Endodermal cell (in vitro differentiated cells): ENCODE results near the gene SLC25A19. TPM values are rescaled to one million over a fixed set of nuclear protein-coding genes. Genes with fewer than 3 reads are reported as not detected.
"Not testable (repeated sequence)": the region's sequence is repeated elsewhere in the genome, so short reads cannot be mapped to it uniquely, and the experiment has no call there.

Experiments
- DNase-seq: peaks from one replicate; pipeline ENCODE4 v3.0.0-alpha.2; 2017
- H3K27ac ChIP-seq: 2 replicates; pipeline ENCODE4 v1.5.1; 2013; ENCODE audit warnings: mild to moderate bottlenecking, low read depth, low read length, moderate library complexity
- H3K27me3 ChIP-seq: 2 replicates; pipeline ENCODE4 v1.6.1; 2013; ENCODE audit warnings: mild to moderate bottlenecking, low read length, moderate library complexity; ENCODE audit not compliant: insufficient read depth, control insufficient read depth, poor library complexity, severe bottlenecking
- H3K36me3 ChIP-seq: 2 replicates; pipeline ENCODE4 v1.7.0; 2013; ENCODE audit warnings: mild to moderate bottlenecking, low read length, moderate library complexity; ENCODE audit not compliant: control insufficient read depth, insufficient read depth
- H3K4me1 ChIP-seq: one replicate; pipeline ENCODE4 v1.7.0; 2013; ENCODE audit warnings: low read length; ENCODE audit not compliant: control insufficient read depth, insufficient read depth
- H3K4me3 ChIP-seq: 2 replicates; pipeline ENCODE4 v1.5.1; 2013; ENCODE audit warnings: mild to moderate bottlenecking, low read length, moderate library complexity
- H3K9ac ChIP-seq: 2 replicates; pipeline ENCODE4 v1.6.1; 2013; ENCODE audit warnings: mild to moderate bottlenecking, low read length, moderate library complexity; ENCODE audit not compliant: poor library complexity, severe bottlenecking; ENCODE audit errors: extremely low read depth
- H3K9me3 ChIP-seq: 2 replicates; pipeline ENCODE4 v1.6.1; 2013; ENCODE audit warnings: mild to moderate bottlenecking, low read length, moderate library complexity; ENCODE audit not compliant: control insufficient read depth
- H3K27ac Mint-ChIP-seq: 2 replicates; pipeline ENCODE4 v1.8.0; 2020; ENCODE audit warnings: mixed read lengths
- H3K27me3 Mint-ChIP-seq: 2 replicates; pipeline ENCODE4 v1.8.0; 2021; ENCODE audit warnings: mild to moderate bottlenecking, mixed read lengths; ENCODE audit not compliant: insufficient read depth
- H3K36me3 Mint-ChIP-seq: 2 replicates; pipeline ENCODE4 v1.8.0; 2020; ENCODE audit warnings: low read depth, mixed read lengths
- H3K4me1 Mint-ChIP-seq: 2 replicates; pipeline ENCODE4 v1.8.0; 2020; ENCODE audit warnings: mixed read lengths
- H3K4me3 Mint-ChIP-seq: 2 replicates; pipeline ENCODE4 v1.8.0; 2020; ENCODE audit warnings: mild to moderate bottlenecking, moderate library complexity, mixed read lengths
- H3K9me3 Mint-ChIP-seq: 2 replicates; pipeline ENCODE4 v1.8.0; 2020; ENCODE audit warnings: mild to moderate bottlenecking, mixed read lengths
- CTCF ChIP-seq: fragments of 200-600 bp; sonication (generic); conservative IDR thresholded peaks from 2 replicates; pipeline ENCODE4 v1.5.0; 2021; ENCODE audit warnings: antibody characterized with exemption, mild to moderate bottlenecking
- WGBS, 2 experiments: methylation state at CpG; one replicate each; pipeline versions ENCODE4 v1.1.5 to v1.1.7; 2013; ENCODE audit warnings: missing lambda C conversion rate in 2 of 2, mixed read lengths in 1 of 2; ENCODE audit not compliant: insufficient coverage in 1 of 2, insufficient read length in 1 of 2; 5-methylcytosine and 5-hydroxymethylcytosine counted together
- total RNA-seq, 2 donors: library from RNA; stranded (reverse); fragmentation: NEBNext Ultra II Directional in 1 of 2; extraction: Animal tissue kit (Norgen Biotek cat#: 25700) in 1 of 2; gene quantifications; 2 replicates in 1 of 2; 3 replicates in 1 of 2; pipeline ENCODE4 v1.2.1, GENCODE V29; 2021

The SLC25A19 gene
- total RNA-seq, 2 donors from 2014 or later = 10.6 to 10.7 TPM

DNA sequence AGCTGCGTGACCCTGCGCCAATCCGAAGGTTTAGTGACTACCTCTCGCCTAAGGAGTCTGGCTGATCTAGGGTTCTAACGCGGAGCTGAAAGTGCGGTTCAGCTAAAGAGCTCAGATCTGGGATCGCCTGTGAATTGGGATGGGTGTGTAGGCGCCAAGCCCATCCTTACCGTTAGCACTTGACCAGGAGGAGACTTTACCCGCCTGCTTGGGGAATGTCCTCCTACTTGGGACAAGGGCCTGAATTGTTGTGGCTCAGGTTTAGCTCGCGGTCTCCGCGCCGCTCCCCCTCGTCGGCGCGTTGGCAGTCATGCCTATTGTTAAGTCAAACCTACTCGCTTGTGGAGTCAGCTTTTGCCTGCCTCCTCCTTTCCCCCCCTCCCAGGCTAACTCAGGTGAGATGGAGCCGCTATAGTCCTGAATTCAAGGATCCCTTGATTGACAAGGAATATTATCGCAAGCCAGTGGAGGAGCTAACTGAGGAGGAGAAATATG, 27.1 kb downstream of the SLC25A19 start:
- Histone ChIP-seq H3K4me1 (peaks cover 7% of the 10 kb centered on the region), H3K9me3 (no peaks in the 10 kb centered on the region), H3K36me3 (peaks cover 39% of the 10 kb centered on the region), H3K27me3 (no peaks in the 10 kb centered on the region), H3K27ac (peak overlapping the region; percentile 99), H3K4me3 (peak overlapping the region; percentile 90), H3K9ac (peak overlapping the region; percentile 93)
- peaks cover 31% of the 10 kb centered on the region for H3K4me1 Mint-ChIP-seq
- H3K4me3 Mint-ChIP-seq = peak overlapping the region; percentile 97
- H3K27me3 Mint-ChIP-seq = no peaks in the 10 kb centered on the region
- no peaks in the 10 kb centered on the region for H3K9me3 Mint-ChIP-seq
- 1% methylated on average over 20 to 23 of the region's 23 CpGs for WGBS, 2 experiments
- peaks cover 33% of the 10 kb centered on the region for H3K36me3 Mint-ChIP-seq
- peak overlapping the region; percentile 100 for H3K27ac Mint-ChIP-seq
- no peak for DNase-seq
- TF ChIP-seq CTCF = no peak

DNA sequence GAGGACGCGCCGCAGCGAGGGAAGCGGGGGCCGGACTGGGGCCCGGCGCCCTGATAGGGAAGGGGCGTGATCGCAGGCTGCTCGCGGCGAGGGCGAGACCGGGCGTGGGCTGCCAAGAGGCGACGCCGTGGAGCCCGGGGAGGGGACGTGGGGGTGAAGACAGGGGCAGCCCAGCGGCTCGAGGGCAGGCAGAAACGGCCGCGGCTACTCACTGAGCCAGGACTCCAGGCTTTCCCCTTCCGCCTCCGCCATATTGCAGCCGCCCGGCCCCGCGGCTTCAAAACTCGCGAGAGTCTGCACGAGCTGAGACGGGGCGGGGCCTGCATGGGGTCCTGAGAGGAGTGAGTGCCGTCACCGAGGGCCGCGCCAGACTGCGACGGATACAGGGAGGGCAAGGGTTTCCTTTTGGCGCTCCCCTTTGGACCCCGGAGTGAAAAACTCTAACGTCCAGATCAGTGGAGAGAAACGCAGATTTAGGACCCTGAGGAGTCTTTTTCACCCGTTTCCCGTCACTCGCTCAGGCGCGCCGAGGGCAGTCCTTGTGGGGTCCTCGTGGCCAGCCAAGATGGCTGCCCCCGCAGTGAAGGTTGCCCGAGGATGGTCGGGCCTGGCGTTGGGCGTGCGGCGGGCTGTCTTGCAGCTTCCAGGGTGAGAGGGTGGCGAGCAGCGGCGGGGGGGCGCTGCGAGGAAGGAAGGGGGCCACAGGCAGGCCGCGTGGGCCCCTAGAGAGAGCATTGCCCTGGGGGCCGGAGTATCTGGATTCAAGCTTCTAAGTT, 27.7 kb downstream of the SLC25A19 start, which contains the start of the genes GGA3 and MRPS7:
GGA3 (minus strand) TSS at position 271 of the 776 bp plus-strand sequence; CDS start at position 252, 19 bp downstream.
MRPS7 (plus strand) TSS at position 544 of the 776 bp plus-strand sequence; CDS start at position 566, 22 bp downstream.
- Histone ChIP-seq H3K9me3 (no peaks in the 10 kb centered on the region), H3K27me3 (no peaks in the 10 kb centered on the region), H3K4me3 (peak within 1 kb of the TSS; percentile 90), H3K27ac (peak within 1 kb of the TSS; percentile 99), H3K9ac (peak within 1 kb of the TSS; percentile 93), H3K4me1 (peaks cover 7% of the 10 kb centered on the region), H3K36me3 (peaks cover 35% of the 10 kb centered on the region)
- TF ChIP-seq CTCF = no peak
- no peaks in the 10 kb centered on the region for H3K9me3 Mint-ChIP-seq
- peak; percentile 99 for DNase-seq
- H3K27me3 Mint-ChIP-seq = no peaks in the 10 kb centered on the region
- H3K4me3 Mint-ChIP-seq = peak within 1 kb of the TSS; percentile 97
- H3K36me3 Mint-ChIP-seq = peaks cover 28% of the 10 kb centered on the region
- H3K27ac Mint-ChIP-seq = peak within 1 kb of the TSS; percentile 100
- WGBS, 2 experiments = 0 to 2% methylated on average over 27 to 69 of the region's 69 CpGs
- H3K4me1 Mint-ChIP-seq = peaks cover 36% of the 10 kb centered on the region

DNA sequence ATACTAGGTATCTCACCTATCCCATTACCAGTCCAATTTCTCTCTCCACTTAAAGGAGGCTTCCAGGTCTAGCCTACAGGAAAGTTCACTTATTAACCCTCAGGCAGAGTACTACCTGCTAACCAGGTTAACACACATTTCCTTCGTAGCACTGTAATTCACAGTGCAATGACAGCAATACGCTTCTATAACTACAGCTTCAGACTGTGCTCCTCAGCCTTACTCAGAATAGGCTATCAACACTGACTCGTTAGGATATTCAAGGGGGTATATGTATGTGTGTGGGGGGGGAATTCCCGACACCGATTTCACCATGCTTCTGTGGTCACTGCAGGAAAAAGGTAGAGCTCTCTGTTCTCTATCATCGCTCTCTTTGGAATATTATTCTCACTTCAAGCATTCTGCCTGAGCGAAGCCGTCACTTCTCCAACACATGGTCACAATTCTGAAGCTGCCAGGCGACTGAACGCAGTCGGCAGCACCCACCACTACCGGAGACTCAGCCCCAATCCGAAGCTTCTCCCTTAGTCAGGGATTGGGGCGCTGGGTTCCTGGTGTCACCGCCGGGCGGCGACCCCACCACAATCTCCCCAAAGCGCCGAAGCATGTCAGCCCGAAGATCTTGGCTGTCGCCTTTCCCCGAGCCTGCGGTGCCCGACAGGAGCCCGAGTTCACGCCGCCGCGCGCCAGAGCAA, 28.4 kb downstream of the SLC25A19 start:
- Mint-ChIP-seq H3K4me1 (peaks cover 43% of the 10 kb centered on the region), H3K27ac (peak overlapping the region; percentile 100), H3K9me3 (no peaks in the 10 kb centered on the region), H3K27me3 (no peaks in the 10 kb centered on the region), H3K4me3 (peak overlapping the region; percentile 97), H3K36me3 (peaks cover 22% of the 10 kb centered on the region)
- peaks cover 28% of the 10 kb centered on the region for H3K36me3 ChIP-seq
- no peaks in the 10 kb centered on the region for H3K27me3 ChIP-seq
- 5 to 6% methylated on average over 23 to 31 of the region's 31 CpGs for WGBS, 2 experiments
- H3K4me3 ChIP-seq = peak overlapping the region; percentile 90
- H3K9me3 ChIP-seq = no peaks in the 10 kb centered on the region
- no peak for DNase-seq
- H3K4me1 ChIP-seq = peaks cover 7% of the 10 kb centered on the region
- peak overlapping the region; percentile 93 for H3K9ac ChIP-seq
- peak; percentile 42 for TF ChIP-seq CTCF
- peak overlapping the region; percentile 99 for H3K27ac ChIP-seq

GRCh38 chr17:75257228-75257627, 32.0 kb downstream of the SLC25A19 start:
- not testable (repeated sequence) for H3K4me1 ChIP-seq, H3K9me3 ChIP-seq, H3K4me3 Mint-ChIP-seq, DNase-seq, H3K4me3 ChIP-seq, H3K27ac ChIP-seq, H3K27ac Mint-ChIP-seq, H3K27me3 ChIP-seq, H3K27me3 Mint-ChIP-seq, H3K36me3 ChIP-seq, H3K9ac ChIP-seq
- 69% methylated on average over 2 of the region's 2 CpGs; no CpG with 5 or more reads in 1 of the 2 experiments for WGBS, 2 experiments
- H3K9me3 Mint-ChIP-seq = peaks cover 14% of the 10 kb centered on the region
- peaks cover 63% of the 10 kb centered on the region for H3K4me1 Mint-ChIP-seq
- H3K36me3 Mint-ChIP-seq = peaks cover 15% of the 10 kb centered on the region
